GM12875 (cell line): ENCODE results near the gene SF3B2.
"Not testable (repeated sequence)": the region's sequence is repeated elsewhere in the genome, so short reads cannot be mapped to it uniquely, and the experiment has no call there.

ENCODE experiments used
- H3K4me3 ChIP-seq: one replicate; pipeline ENCODE4 v1.5.1; 2011; ENCODE audit warnings: low read depth, low read length, control low read depth
- CTCF ChIP-seq: IDR thresholded peaks from 2 replicates; pipeline ENCODE4 v1.5.1; 2011; ENCODE audit warnings: low read depth, mild to moderate bottlenecking, control low read depth, inconsistent platforms, low read length, moderate library complexity, borderline replicate concordance; ENCODE audit not compliant: insufficient read depth

Gene SF3B2

GRCh38 chr11:66087148-66087908 lies 35.2 kb downstream of the SF3B2 start:
- no peak overlapping the region for H3K4me3 ChIP-seq
- no peak for TF ChIP-seq CTCF

GRCh38 chr11:66089067-66089466 lies 36.9 kb downstream of the SF3B2 start:
- H3K4me3 ChIP-seq: no peak overlapping the region
- TF ChIP-seq CTCF: no peak

GRCh38 chr11:66090288-66090687 lies 38.1 kb downstream of the SF3B2 start:
- no peak overlapping the region for H3K4me3 ChIP-seq
- no peak for TF ChIP-seq CTCF

- not testable (repeated sequence) for H3K4me3 ChIP-seq
Observed at GRCh38 chr11:66092125-66092524, 40.0 kb downstream of the SF3B2 start.

- not testable (repeated sequence) for H3K4me3 ChIP-seq
Observed at GRCh38 chr11:66099746-66100145, 47.6 kb downstream of the SF3B2 start.

- TF ChIP-seq CTCF: no peak
- no peak overlapping the region for H3K4me3 ChIP-seq
Observed at GRCh38 chr11:66100272-66101065, 48.3 kb downstream of the SF3B2 start.

- TF ChIP-seq CTCF: no peak
- H3K4me3 ChIP-seq: no peak overlapping the region
Observed at GRCh38 chr11:66101066-66101464, 48.9 kb downstream of the SF3B2 start.

- no peak for TF ChIP-seq CTCF
- no peak overlapping the region for H3K4me3 ChIP-seq
Observed at GRCh38 chr11:66104057-66104638, 52.0 kb downstream of the SF3B2 start.
